Ramos (cell line): ENCODE results near the gene IKZF2.

Experiments used
- in situ Hi-C: fragments of 300-500 bp; cut with MboI; formaldehyde crosslinking; loops from one replicate; pipeline ENCODE4 v1.14.3; 2022; ENCODE audit warnings: low sequenced_read_pairs; ENCODE audit not compliant: unreplicated experiment

IKZF2 gene

GRCh38 chr2:213151437-213152064, at the start of gene IKZF2:
IKZF2 (minus strand) TSS chr2:213151612; CDS start chr2:213148629, 2,983 bp downstream.
- in situ Hi-C loops, result loop anchor here (10.0 kb wide), 1 partner anchor 467 kb away; no protein-coding TSS in a partner anchor

- in situ Hi-C loops, result no loop called here
These were observed 48.5 kb upstream of the IKZF2 start for GRCh38 chr2:213199871-213200270.

DNA sequence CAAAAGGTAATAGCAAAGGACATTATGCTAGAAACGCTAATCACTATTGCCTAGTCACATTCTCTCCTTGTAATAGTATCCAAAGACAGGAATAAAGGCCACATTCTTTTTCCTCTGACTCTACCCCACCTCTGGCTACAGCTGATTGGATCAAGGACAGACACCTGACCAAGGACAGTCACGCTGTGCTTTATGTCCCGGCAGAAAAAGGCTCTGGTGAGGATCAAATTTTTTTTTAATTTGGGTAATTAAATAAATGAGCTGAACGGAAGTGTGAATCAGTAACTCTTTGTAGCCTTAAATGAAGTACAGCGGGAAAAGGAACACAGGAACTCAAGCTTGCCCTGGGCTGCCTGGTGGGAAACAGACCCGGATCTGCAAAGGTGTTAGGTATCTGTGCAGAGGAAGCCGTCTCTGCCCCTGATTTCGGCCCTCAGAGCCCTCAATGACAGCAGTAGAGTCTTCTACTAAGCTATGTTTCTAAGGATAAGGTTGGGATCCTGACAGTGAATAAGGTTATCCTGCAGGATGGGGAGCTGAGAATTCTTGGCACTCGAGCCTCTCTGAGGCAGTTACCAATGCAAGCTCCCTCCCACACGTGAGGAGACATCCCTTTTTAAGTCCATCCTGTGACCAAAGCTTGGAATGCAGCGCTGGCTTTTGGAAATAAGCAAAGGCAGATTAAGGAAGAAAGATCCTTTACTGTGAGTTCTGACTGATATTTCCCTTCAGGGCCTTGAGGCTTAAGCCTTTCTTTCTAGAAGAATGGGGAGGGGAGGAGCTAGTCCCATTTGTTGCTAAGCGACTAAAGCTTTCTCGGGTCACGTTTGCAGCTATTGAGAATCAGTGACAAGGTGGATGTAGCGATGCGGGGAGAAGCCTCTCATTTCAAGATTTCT, 37.8 kb upstream of the IKZF2 start:
- in situ Hi-C loops, result no loop called here

GRCh38 chr2:213188533-213188867, 37.1 kb upstream of the IKZF2 start:
- in situ Hi-C loops, result no loop called here

DNA sequence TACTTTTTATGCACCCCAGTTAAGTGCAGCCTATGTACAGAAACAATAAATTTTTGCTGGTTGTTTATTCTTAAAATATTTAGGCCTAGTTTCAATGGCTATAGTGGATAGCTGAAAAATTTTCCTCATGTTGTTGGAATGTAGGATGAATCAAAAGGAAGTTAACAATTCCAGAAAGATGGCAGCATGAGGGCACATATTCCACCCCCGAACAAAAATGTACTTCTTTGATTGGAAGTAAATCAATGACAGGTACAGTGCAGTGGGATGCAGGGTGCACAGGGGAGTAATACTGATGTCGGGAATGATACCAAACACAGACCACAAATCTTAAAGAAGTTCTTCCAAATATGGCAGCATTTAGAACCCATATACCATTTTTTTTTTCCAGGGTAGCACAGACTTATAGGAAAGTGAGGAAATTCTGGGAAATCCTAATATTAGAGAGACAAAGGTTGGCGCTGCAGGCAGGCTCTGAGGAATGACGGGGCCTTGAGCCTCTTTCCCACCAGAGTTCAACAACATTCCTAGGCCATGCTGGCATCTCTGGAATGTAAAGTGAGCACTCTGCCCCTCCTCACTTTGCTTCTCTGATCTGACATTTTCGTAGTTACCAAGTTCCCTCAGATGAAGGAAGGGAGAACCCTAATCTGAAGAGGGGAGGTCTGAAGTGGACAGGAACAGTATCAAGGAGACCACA, 36.6 kb upstream of the IKZF2 start:
- in situ Hi-C loops, result no loop called here

DNA sequence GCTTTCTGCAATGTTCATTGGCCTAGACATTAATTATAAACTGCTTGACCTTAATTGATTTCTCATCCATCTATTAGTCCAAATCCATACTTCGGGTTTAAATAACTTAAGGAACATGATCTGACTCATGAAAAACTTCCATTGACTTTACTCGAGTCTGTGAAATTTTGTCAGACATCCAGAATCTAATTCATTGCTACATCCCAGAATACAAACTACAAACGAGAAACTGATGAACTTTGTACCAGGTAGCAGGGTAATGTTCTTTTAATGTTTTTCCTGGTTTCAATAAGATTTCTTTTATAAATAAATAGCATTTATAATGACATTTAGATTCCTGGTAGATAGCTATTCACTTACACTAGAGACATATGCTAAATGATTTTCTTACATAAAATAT, 36.0 kb upstream of the IKZF2 start:
- in situ Hi-C loops, result no loop called here

DNA sequence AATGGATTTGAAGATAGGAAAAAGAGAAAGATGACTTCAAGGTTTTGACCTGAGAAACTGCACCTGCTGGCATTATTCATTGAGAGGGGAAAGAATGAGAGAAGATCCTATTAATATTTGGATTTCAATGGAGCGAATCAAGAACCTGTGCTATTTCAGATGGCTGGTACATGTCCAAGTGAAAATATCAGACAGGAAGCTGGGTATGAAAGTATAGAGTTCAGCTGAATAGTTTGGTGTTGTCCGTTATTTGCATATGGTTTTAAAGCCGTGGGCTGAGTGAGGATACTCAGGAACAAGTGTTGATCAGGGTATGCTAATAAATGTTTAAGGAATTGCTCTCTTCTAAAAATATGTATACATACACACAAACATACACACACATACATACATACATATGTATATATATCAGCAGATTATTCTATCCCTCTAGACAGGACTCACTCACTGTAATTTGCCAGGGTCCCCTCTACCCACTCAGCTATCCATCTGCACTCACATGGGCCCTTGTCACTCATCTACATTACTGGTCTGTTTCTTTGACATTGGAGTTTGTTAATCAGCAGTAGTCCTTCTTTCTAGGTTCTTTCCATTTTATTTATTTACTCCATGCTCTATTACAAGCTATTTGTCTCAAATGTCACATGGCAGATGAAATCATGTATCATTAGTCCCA, 33.9 kb upstream of the IKZF2 start:
- in situ Hi-C loops, result no loop called here

- in situ Hi-C loops, result no loop called here
These were observed 30.3 kb upstream of the IKZF2 start for GRCh38 chr2:213181712-213182111.

DNA sequence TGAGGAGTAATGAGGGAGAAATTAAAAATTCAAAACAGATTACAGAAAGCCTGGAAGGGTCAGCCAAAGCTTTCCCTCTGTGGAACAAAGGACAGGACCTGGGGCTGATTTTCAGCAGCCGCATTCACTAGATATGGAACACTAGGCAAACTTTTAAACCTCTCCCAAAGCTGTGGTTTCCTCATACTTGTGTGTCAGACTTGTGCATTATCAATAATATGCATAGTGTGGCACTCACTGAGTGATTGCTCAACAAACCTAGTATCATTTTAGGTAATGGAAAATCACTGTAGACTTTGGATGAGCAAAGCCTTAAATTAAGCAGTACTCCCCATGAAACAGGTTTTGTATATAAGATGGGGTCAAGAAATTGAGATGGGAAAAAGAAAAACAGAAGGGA, 26.3 kb upstream of the IKZF2 start:
- in situ Hi-C loops, result no loop called here

GRCh38 chr2:213175673-213176247, 24.3 kb upstream of the IKZF2 start:
- in situ Hi-C loops, result no loop called here

GRCh38 chr2:213172641-213173040, 21.2 kb upstream of the IKZF2 start:
- in situ Hi-C loops, result loop anchor here (5.0 kb wide), 1 partner anchor 55 kb away; no protein-coding TSS in a partner anchor

GRCh38 chr2:213171147-213171546, 19.7 kb upstream of the IKZF2 start:
- in situ Hi-C loops, result loop anchor here (5.0 kb wide), 1 partner anchor 56 kb away; no protein-coding TSS in a partner anchor

GRCh38 chr2:213167271-213167930, 16.0 kb upstream of the IKZF2 start:
- in situ Hi-C loops, result no loop called here

DNA sequence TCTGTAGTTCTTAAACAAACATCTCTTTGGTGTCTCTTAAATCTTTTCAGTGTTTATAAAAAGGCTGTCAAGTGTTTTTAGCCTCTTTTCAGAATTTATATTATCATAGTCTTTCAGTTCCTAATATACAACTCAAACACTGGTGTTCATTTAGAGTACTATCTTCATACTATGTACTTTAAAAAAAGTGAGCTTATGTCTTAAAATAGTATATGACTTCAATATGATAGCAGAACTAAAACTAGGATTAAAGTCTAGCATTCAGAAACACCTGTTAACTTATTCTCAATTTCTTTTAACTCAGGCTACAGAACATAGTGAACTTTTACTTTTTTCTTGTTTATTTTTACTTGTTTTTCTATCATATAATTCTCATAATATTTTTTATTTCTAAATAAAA, 14.7 kb upstream of the IKZF2 start:
- in situ Hi-C loops, result no loop called here

- in situ Hi-C loops, result no loop called here
These were observed 12.9 kb upstream of the IKZF2 start for GRCh38 chr2:213164263-213164662.

DNA sequence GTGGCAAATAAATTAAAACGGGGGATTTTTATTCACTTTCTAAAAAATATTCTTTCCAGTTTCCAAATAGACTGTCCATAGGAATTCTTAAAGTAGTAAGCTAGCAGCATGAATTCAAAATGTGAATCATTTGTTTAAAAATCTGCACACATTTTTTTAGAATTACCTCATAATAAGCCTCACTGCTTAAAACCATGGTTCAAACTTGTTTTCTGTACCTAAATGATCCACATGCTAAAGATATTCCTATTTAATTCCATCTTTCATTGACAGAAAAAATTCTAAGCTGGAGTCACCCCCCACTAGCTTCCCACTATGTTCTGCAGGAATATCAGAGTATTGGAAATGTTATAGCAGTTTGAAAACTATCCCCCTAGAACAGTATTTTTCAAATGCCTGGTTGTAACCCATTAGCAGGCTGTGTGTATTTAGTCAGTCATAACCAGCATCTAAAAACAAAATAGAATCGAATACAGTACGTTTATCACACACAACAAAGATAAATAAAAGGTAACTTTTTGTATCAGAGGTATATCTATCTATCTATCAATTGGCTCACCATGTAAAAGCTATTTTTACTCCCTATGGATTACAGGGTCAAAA, 11.2 kb upstream of the IKZF2 start:
- in situ Hi-C loops, result no loop called here

- in situ Hi-C loops, result no loop called here
These were observed 10.5 kb upstream of the IKZF2 start for GRCh38 chr2:213161759-213162515.

GRCh38 chr2:213159768-213160167, 8.4 kb upstream of the IKZF2 start:
- in situ Hi-C loops, result loop anchor here (10.0 kb wide), 1 partner anchor 475 kb away; no protein-coding TSS in a partner anchor
